GM23338 (cell line): ENCODE data around the gene SLC25A26. TPM values are rescaled to one million over a fixed set of nuclear protein-coding genes. Genes with fewer than 3 reads are reported as not detected.

Source experiments
- ATAC-seq: fragments of 200-7000 bp; cut with Tn5 transposase; 3 replicates; pipeline ENCODE4 v1.9.1; 2020
- DNase-seq: peaks from one replicate; pipeline ENCODE4 v3.0.0-alpha.2; 2015; ENCODE audit warnings: low spot score
- H2AFZ ChIP-seq: fragments of 200-600 bp; sonication (generic); 2 replicates; pipeline ENCODE4 v1.8.0; 2016; ENCODE audit warnings: antibody characterized with exemption, mild to moderate bottlenecking, moderate library complexity
- H3F3A ChIP-seq: fragments of 200-600 bp; sonication (generic); replicated peaks from 2 replicates; pipeline ENCODE4 v1.8.0; 2017; ENCODE audit warnings: antibody characterized with exemption, mixed run types, low read depth
- H3K27ac ChIP-seq: fragments of 200-600 bp; sonication (generic); 2 replicates; pipeline ENCODE4 v1.6.1; 2016; ENCODE audit warnings: low read depth
- H3K27me3 ChIP-seq: fragments of 200-600 bp; sonication (generic); 2 replicates; pipeline ENCODE4 v1.8.0; 2016; ENCODE audit warnings: mild to moderate bottlenecking, mixed run types, moderate library complexity; ENCODE audit not compliant: insufficient read depth
- H3K36me3 ChIP-seq: fragments of 200-600 bp; sonication (generic); 2 replicates; pipeline ENCODE4 v1.8.0; 2016; ENCODE audit warnings: mild to moderate bottlenecking; ENCODE audit not compliant: insufficient read depth
- H3K4me1 ChIP-seq: fragments of 200-600 bp; sonication (generic); 2 replicates; pipeline ENCODE4 v1.8.0; 2016; ENCODE audit warnings: mild to moderate bottlenecking, moderate library complexity; ENCODE audit not compliant: insufficient read depth
- H3K4me2 ChIP-seq: fragments of 200-600 bp; sonication (generic); 2 replicates; pipeline ENCODE4 v1.7.1; 2017; ENCODE audit warnings: mixed run types
- H3K4me3 ChIP-seq: fragments of 200-600 bp; sonication (generic); 2 replicates; pipeline ENCODE4 v1.6.1; 2016; ENCODE audit warnings: mixed run types
- H3K79me2 ChIP-seq: fragments of 200-600 bp; sonication (generic); replicated peaks from 2 replicates; pipeline ENCODE4 v1.8.0; 2017; ENCODE audit warnings: mild to moderate bottlenecking; ENCODE audit not compliant: insufficient read depth
- H3K9me2 ChIP-seq: fragments of 200-600 bp; sonication (generic); 2 replicates; pipeline ENCODE4 v1.8.0; 2017; ENCODE audit not compliant: insufficient read depth
- H4K20me1 ChIP-seq: fragments of 200-600 bp; sonication (generic); replicated peaks from 2 replicates; pipeline ENCODE4 v1.8.0; 2017; ENCODE audit warnings: mild to moderate bottlenecking; ENCODE audit not compliant: insufficient read depth
- H3K27ac Mint-ChIP-seq: 2 replicates; pipeline ENCODE4 v1.8.0; 2020; ENCODE audit warnings: inconsistent platforms, mild to moderate bottlenecking, moderate library complexity, mixed read lengths
- H3K27me3 Mint-ChIP-seq: 3 replicates; pipeline ENCODE4 v1.8.0; 2022; ENCODE audit warnings: low read depth, mild to moderate bottlenecking, moderate library complexity, mixed read lengths, inconsistent platforms; ENCODE audit not compliant: insufficient read depth, poor library complexity
- H3K36me3 Mint-ChIP-seq: 3 replicates; pipeline ENCODE4 v1.8.0; 2021; ENCODE audit warnings: low read depth, mild to moderate bottlenecking, inconsistent platforms, moderate library complexity, mixed read lengths
- H3K4me1 Mint-ChIP-seq: 3 replicates; pipeline ENCODE4 v1.8.0; 2020; ENCODE audit warnings: mild to moderate bottlenecking, inconsistent platforms, mixed read lengths
- H3K4me3 Mint-ChIP-seq: 3 replicates; pipeline ENCODE4 v1.8.0; 2021; ENCODE audit warnings: moderate library complexity, mild to moderate bottlenecking, inconsistent platforms, mixed read lengths
- H3K9me3 Mint-ChIP-seq: 3 replicates; pipeline ENCODE4 v1.8.0; 2020; ENCODE audit warnings: moderate library complexity, mild to moderate bottlenecking, inconsistent platforms, mixed read lengths
- CREB1 ChIP-seq: fragments of 250-450 bp; sonication (Bioruptor Pico); IDR thresholded peaks from 2 replicates; pipeline ENCODE4 v1.5.0; 2020; ENCODE audit warnings: low read depth, mild to moderate bottlenecking, moderate library complexity
- EZH2 ChIP-seq: fragments of 200-600 bp; sonication (generic); IDR thresholded peaks from one replicate; pipeline ENCODE4 v1.8.0; 2017; ENCODE audit warnings: antibody characterized with exemption, mild to moderate bottlenecking, low read depth; ENCODE audit not compliant: unreplicated experiment
- JUNB ChIP-seq: IDR thresholded peaks from one replicate; pipeline ENCODE4 v1.6.1; 2016; ENCODE audit warnings: antibody characterized with exemption; ENCODE audit not compliant: unreplicated experiment
- NANOG ChIP-seq: IDR thresholded peaks from 2 replicates; pipeline ENCODE4 v1.6.1; 2016; ENCODE audit warnings: antibody characterized with exemption, borderline replicate concordance
- ZNF462 ChIP-seq: fragments of 250-450 bp; sonication (Bioruptor Pico); IDR thresholded peaks from 2 replicates; pipeline ENCODE4 v1.5.0; 2020; ENCODE audit warnings: mild to moderate bottlenecking, moderate library complexity
- polyA plus RNA-seq: library from polyadenylated mRNA; unstranded; fragments of >200 nt; fragmentation: Nextera tagmentation; extraction: Ambion mirVana; gene quantifications from 2 replicates; pipeline ENCODE4 v1.2.1, GENCODE V29; 2016
- total RNA-seq: library from RNA; depleted of rRNA; stranded (reverse); fragments of >200 nt; shearing (Covaris generic); gene quantifications from 2 replicates; pipeline ENCODE4 v1.2.3, GENCODE V29; 2014
- TF ChIP-seq, protein P1 (sequence below), 2 experiments: fragments of 200-600 bp in 1 of 2; sonication (generic) in 1 of 2; conservative IDR thresholded peaks; 2 replicates each; pipeline versions ENCODE4 v1.5.1 to v1.6.1; 2016 to 2017; ENCODE audit warnings: antibody characterized with exemption in 2 of 2, low read depth in 2 of 2, mild to moderate bottlenecking in 2 of 2, moderate library complexity in 1 of 2

The SLC25A26 gene
- total and polyA plus RNA-seq, 2 experiments from 2014 or later = 24.8 to 40.2 TPM

DNA sequence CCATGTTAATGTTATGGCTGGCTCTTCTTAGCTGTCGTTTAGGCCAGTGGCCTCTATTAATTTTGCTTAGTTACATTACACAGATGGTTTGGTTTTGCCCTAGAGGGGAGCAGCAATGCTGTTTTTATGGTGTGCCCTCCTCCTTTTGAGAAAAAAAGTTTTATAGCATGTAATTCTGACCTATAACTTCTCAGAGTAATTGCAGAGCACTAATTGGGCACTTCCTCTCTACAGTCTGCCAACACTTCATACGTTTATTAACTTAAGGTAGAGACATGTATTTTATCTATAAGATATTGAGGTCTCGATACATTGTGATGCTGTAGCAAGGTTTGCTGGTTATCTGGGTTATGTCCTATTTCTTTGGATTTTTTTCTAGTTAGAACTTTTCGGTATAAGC is 12.2 kb downstream of the SLC25A26 start:
- H3K27ac Mint-ChIP-seq = no peak overlapping the region
- Histone ChIP-seq H3F3A (no peaks in the 10 kb centered on the region), H3K9me2 (no peaks in the 10 kb centered on the region), H3K4me1 (peaks cover 7% of the 10 kb centered on the region; the same call in 1 of the 2 replicates), H3K27ac (no peak overlapping the region), H3K4me2 (no peak overlapping the region), H3K27me3 (no peaks in the 10 kb centered on the region), H3K79me2 (peaks cover 53% of the 10 kb centered on the region), H3K4me3 (no peak overlapping the region), H2AFZ (no peak overlapping the region), H4K20me1 (peaks cover 3% of the 10 kb centered on the region; the same call in 1 of the 2 replicates), H3K36me3 (no peaks in the 10 kb centered on the region)
- no peak overlapping the region for H3K4me3 Mint-ChIP-seq
- H3K9me3 Mint-ChIP-seq = no peaks in the 10 kb centered on the region
- DNase-seq (no peak), ATAC-seq (no peak)
- H3K4me1 Mint-ChIP-seq = peaks cover 13% of the 10 kb centered on the region; the same call in 2 of the 3 replicates
- no peak for TF ChIP-seq ZNF462 (CRISPR knock-in tag)
- TF ChIP-seq CREB1 (CRISPR knock-in tag) = no peak
- no peak for TF ChIP-seq EZH2
- no peak for TF ChIP-seq JUNB
- TF ChIP-seq, protein P1, sequence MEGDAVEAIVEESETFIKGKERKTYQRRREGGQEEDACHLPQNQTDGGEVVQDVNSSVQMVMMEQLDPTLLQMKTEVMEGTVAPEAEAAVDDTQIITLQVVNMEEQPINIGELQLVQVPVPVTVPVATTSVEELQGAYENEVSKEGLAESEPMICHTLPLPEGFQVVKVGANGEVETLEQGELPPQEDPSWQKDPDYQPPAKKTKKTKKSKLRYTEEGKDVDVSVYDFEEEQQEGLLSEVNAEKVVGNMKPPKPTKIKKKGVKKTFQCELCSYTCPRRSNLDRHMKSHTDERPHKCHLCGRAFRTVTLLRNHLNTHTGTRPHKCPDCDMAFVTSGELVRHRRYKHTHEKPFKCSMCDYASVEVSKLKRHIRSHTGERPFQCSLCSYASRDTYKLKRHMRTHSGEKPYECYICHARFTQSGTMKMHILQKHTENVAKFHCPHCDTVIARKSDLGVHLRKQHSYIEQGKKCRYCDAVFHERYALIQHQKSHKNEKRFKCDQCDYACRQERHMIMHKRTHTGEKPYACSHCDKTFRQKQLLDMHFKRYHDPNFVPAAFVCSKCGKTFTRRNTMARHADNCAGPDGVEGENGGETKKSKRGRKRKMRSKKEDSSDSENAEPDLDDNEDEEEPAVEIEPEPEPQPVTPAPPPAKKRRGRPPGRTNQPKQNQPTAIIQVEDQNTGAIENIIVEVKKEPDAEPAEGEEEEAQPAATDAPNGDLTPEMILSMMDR (conservative IDR thresholded peaks at IDR 0.05; ENCODE audit: low read depth in 2 of 2) = no peak
- no peak for TF ChIP-seq NANOG
- H3K27me3 Mint-ChIP-seq = peaks cover 2% of the 10 kb centered on the region
- H3K36me3 Mint-ChIP-seq = peaks cover 3% of the 10 kb centered on the region; the same call in 2 of the 3 replicates
